HEK293 (cell line): ENCODE results near the gene FHL1.

Source experiments
- CTCF ChIA-PET: fragments of 350-600 bp; formaldehyde crosslinking; extraction: SDS; loops from one replicate; lab custom pipeline; 2021; ENCODE audit warnings: antibody characterized with exemption; lab: Yijun Ruan, JAX
- POLR2A ChIA-PET: fragments of 300-600 bp; formaldehyde crosslinking; extraction: SDS; loops from one replicate; lab custom pipeline; 2020; ENCODE audit warnings: antibody characterized with exemption, inconsistent platforms; lab: Yijun Ruan, JAX
- H3K27ac ChIP-seq: fragments of 200-500 bp; sonication (Bioruptor generic); 2 replicates; pipeline ENCODE4 v1.5.1; 2014; ENCODE audit warnings: low read depth, low read length, control low read depth, inconsistent platforms; ENCODE audit errors: extremely low read depth
- H3K36me3 ChIP-seq, 2 experiments: fragments of 200-500 bp in 1 of 2; sonication (Bioruptor generic) in 1 of 2; 1 replicate in 1 of 2; 2 replicates in 1 of 2; pipeline ENCODE4 v1.5.1; 2014 to 2017; ENCODE audit warnings: inconsistent platforms in 2 of 2, low read length in 2 of 2; ENCODE audit not compliant: control insufficient read depth in 2 of 2, insufficient read depth in 1 of 2
- H3K4me1 ChIP-seq: fragments of 200-500 bp; sonication (Bioruptor generic); 2 replicates; pipeline ENCODE4 v1.5.1; 2014; ENCODE audit warnings: mild to moderate bottlenecking, low read length, inconsistent platforms; ENCODE audit not compliant: control insufficient read depth, insufficient read depth
- H3K4me3 ChIP-seq: 2 replicates; pipeline ENCODE4 v1.5.1; 2011; ENCODE audit warnings: low read depth, mild to moderate bottlenecking, control low read depth, low read length, moderate library complexity
- H3K9me3 ChIP-seq: fragments of 200-500 bp; sonication (Bioruptor generic); 2 replicates; pipeline ENCODE4 v1.5.1; 2014; ENCODE audit warnings: low read depth, low read length, inconsistent platforms; ENCODE audit not compliant: control insufficient read depth, insufficient read depth
- ATF2 ChIP-seq: fragments of 450-650 bp; formaldehyde crosslinking; IDR thresholded peaks from 2 replicates; pipeline ENCODE4 v1.5.1; 2016; ENCODE audit warnings: missing biosample characterization, missing genetic modification characterization, low read depth
- BCL11A ChIP-seq: fragments of 450-650 bp; formaldehyde crosslinking; IDR thresholded peaks from 2 replicates; pipeline ENCODE4 v1.5.1; 2016; ENCODE audit warnings: low read depth, missing biosample characterization, missing genetic modification characterization
- OSR2 ChIP-seq: fragments of 450-650 bp; formaldehyde crosslinking; IDR thresholded peaks from 2 replicates; pipeline ENCODE4 v1.5.1; 2016; ENCODE audit warnings: missing biosample characterization, missing genetic modification characterization
- PRDM1 ChIP-seq: fragments of 450-650 bp; formaldehyde crosslinking; IDR thresholded peaks from 2 replicates; pipeline ENCODE4; 2016; ENCODE audit warnings: missing biosample characterization, missing genetic modification characterization
- SALL2 ChIP-seq: fragments of 450-650 bp; formaldehyde crosslinking; IDR thresholded peaks from 2 replicates; pipeline ENCODE4 v1.5.0; 2017; ENCODE audit warnings: missing biosample characterization, mild to moderate bottlenecking, missing genetic modification characterization, borderline replicate concordance
- YY1 ChIP-seq: fragments of 450-650 bp; formaldehyde crosslinking; IDR thresholded peaks from 2 replicates; pipeline ENCODE4 v1.5.1; 2018; ENCODE audit warnings: missing biosample characterization, missing genetic modification characterization
- ZBTB10 ChIP-seq: fragments of 450-650 bp; formaldehyde crosslinking; IDR thresholded peaks from 2 replicates; pipeline ENCODE4 v1.5.1; 2016; ENCODE audit warnings: missing biosample characterization, missing genetic modification characterization
- ZNF175 ChIP-seq: fragments of 450-650 bp; formaldehyde crosslinking; IDR thresholded peaks from 2 replicates; pipeline ENCODE4 v1.5.1; 2016; ENCODE audit warnings: missing biosample characterization, missing genetic modification characterization
- ZNF24 ChIP-seq: fragments of 450-650 bp; formaldehyde crosslinking; IDR thresholded peaks from 2 replicates; pipeline ENCODE4 v1.5.1; 2016; ENCODE audit warnings: missing biosample characterization, missing genetic modification characterization
- ZNF433 ChIP-seq: fragments of 450-650 bp; formaldehyde crosslinking; IDR thresholded peaks from 2 replicates; pipeline ENCODE4 v1.5.1; 2016; ENCODE audit warnings: missing biosample characterization, missing genetic modification characterization, low read depth
- ZNF514 ChIP-seq: fragments of 450-650 bp; formaldehyde crosslinking; IDR thresholded peaks from 2 replicates; pipeline ENCODE4 v1.5.1; 2016; ENCODE audit warnings: missing biosample characterization, missing genetic modification characterization
- ZNF521 ChIP-seq: fragments of 450-650 bp; formaldehyde crosslinking; IDR thresholded peaks from 2 replicates; pipeline ENCODE4 v1.5.1; 2017; ENCODE audit warnings: missing biosample characterization, mild to moderate bottlenecking, missing genetic modification characterization
- ZNF639 ChIP-seq: fragments of 450-650 bp; formaldehyde crosslinking; IDR thresholded peaks from 2 replicates; pipeline ENCODE4 v1.5.1; 2016; ENCODE audit warnings: missing biosample characterization, missing genetic modification characterization
- ZNF692 ChIP-seq: fragments of 450-650 bp; formaldehyde crosslinking; IDR thresholded peaks from 2 replicates; pipeline ENCODE4 v1.5.1; 2016; ENCODE audit warnings: missing biosample characterization, missing genetic modification characterization
- ZNF785 ChIP-seq: fragments of 450-650 bp; formaldehyde crosslinking; IDR thresholded peaks from 2 replicates; pipeline ENCODE4 v1.5.1; 2016; ENCODE audit warnings: missing biosample characterization, missing genetic modification characterization
- TF ChIP-seq, protein P1 (sequence below): fragments of 450-650 bp; formaldehyde crosslinking; IDR thresholded peaks from 2 replicates; pipeline ENCODE4 v1.5.1; 2016; ENCODE audit warnings: missing biosample characterization, missing genetic modification characterization
- TF ChIP-seq, protein P2 (sequence below): fragments of 450-650 bp; formaldehyde crosslinking; IDR thresholded peaks from 2 replicates; pipeline ENCODE4 v1.5.1; 2016; ENCODE audit warnings: missing biosample characterization, missing genetic modification characterization
- TF ChIP-seq, protein P3 (sequence below): fragments of 450-650 bp; formaldehyde crosslinking; IDR thresholded peaks from 2 replicates; pipeline ENCODE4 v1.5.1; 2016; ENCODE audit warnings: missing biosample characterization, missing genetic modification characterization
- TF ChIP-seq, protein P4 (sequence below): fragments of 450-650 bp; formaldehyde crosslinking; IDR thresholded peaks from 2 replicates; pipeline ENCODE4 v1.5.1; 2017; ENCODE audit warnings: missing biosample characterization, missing genetic modification characterization

The FHL1 gene

DNA sequence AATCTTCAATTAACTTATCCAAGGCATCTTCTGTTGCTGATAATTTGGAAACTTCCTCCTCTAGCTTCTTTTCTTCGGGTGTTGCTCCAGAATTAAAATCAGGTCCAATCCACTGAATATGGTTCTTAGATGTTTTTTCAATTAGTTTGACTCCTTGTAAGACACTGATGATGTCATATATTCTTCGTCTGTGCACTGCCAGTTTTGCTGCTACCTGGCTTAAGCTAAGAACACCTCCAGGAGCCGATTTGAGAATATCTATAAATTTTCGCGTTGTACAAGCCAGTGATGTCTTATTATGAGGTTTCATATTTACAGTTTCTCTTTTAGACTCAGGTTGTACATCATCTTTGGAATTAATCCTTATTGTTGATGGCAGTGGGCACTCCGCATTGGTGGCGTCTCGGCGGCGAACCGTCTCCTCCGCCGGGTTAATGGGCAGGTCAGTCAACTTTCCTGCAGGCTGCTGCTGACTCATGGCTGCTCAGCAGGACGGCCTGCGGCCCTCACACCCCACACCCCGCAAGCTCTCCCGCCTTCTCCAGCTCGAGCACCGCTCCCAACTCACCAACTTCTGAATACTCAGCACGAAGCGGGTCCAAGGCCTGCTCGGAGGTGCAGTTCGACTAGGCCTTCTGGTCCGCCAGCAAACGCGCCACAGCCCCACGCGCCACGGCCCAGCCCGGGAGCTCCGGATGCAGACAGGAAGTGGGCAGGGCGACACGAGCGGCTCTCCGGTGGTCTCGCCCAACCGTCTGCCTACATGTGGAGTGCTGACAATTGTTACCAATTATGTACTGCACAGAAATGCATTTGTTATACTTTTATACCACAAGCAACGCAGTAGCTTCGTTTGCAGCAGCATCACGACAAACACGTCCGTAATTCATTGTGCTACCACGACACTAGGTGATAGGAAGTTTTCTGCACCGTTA is 49.2 kb upstream of the FHL1 start:
- H3K4me1 ChIP-seq: no peaks in the 10 kb centered on the region
- no peaks in the 10 kb centered on the region for H3K36me3 ChIP-seq
- TF ChIP-seq SALL2 (tag by site-specific recombination) (no peak), ZNF514 (tag by site-specific recombination) (no peak), ZBTB10 (tag by site-specific recombination) (no peak), ZNF639 (tag by site-specific recombination) (no peak), ATF2 (tag by site-specific recombination) (peak; percentile 45; the same call in 1 of the 2 replicates)
- TF ChIP-seq, protein P1, sequence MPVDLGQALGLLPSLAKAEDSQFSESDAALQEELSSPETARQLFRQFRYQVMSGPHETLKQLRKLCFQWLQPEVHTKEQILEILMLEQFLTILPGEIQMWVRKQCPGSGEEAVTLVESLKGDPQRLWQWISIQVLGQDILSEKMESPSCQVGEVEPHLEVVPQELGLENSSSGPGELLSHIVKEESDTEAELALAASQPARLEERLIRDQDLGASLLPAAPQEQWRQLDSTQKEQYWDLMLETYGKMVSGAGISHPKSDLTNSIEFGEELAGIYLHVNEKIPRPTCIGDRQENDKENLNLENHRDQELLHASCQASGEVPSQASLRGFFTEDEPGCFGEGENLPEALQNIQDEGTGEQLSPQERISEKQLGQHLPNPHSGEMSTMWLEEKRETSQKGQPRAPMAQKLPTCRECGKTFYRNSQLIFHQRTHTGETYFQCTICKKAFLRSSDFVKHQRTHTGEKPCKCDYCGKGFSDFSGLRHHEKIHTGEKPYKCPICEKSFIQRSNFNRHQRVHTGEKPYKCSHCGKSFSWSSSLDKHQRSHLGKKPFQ: no peak
- TF ChIP-seq, protein P2, sequence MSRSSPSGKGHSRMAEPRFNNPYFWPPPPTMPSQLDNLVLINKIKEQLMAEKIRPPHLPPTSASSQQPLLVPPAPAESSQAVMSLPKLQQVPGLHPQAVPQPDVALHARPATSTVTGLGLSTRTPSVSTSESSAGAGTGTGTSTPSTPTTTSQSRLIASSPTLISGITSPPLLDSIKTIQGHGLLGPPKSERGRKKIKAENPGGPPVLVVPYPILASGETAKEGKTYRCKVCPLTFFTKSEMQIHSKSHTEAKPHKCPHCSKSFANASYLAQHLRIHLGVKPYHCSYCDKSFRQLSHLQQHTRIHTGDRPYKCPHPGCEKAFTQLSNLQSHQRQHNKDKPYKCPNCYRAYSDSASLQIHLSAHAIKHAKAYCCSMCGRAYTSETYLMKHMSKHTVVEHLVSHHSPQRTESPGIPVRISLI (tag by site-specific recombination): no peak
- no peak overlapping the region for H3K4me3 ChIP-seq
- CTCF ChIA-PET: no interaction called here
- POLR2A ChIA-PET: no interaction called here
- no peaks in the 10 kb centered on the region for H3K9me3 ChIP-seq
- H3K27ac ChIP-seq: no peak overlapping the region

- no peaks in the 10 kb centered on the region for H3K9me3 ChIP-seq
- ChIA-PET CTCF (interaction anchor here (0.5 kb wide), 1 partner anchor 77 kb away, joined by 3 read pairs; no protein-coding TSS in a partner anchor), POLR2A (no interaction called here)
- H3K4me1 ChIP-seq: no peaks in the 10 kb centered on the region
- H3K27ac ChIP-seq: no peak overlapping the region
- no peaks in the 10 kb centered on the region for H3K36me3 ChIP-seq
- no peak overlapping the region for H3K4me3 ChIP-seq
- no peak for TF ChIP-seq YY1
- TF ChIP-seq ZNF24: no peak
- TF ChIP-seq BCL11A (tag by site-specific recombination): no peak
- TF ChIP-seq ZNF692: no peak
- TF ChIP-seq, protein P3, sequence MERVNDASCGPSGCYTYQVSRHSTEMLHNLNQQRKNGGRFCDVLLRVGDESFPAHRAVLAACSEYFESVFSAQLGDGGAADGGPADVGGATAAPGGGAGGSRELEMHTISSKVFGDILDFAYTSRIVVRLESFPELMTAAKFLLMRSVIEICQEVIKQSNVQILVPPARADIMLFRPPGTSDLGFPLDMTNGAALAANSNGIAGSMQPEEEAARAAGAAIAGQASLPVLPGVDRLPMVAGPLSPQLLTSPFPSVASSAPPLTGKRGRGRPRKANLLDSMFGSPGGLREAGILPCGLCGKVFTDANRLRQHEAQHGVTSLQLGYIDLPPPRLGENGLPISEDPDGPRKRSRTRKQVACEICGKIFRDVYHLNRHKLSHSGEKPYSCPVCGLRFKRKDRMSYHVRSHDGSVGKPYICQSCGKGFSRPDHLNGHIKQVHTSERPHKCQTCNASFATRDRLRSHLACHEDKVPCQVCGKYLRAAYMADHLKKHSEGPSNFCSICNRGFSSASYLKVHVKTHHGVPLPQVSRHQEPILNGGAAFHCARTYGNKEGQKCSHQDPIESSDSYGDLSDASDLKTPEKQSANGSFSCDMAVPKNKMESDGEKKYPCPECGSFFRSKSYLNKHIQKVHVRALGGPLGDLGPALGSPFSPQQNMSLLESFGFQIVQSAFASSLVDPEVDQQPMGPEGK (tag by site-specific recombination): no peak
- no peak for TF ChIP-seq ZNF433 (tag by site-specific recombination)
- 0 out of 2 replicates have a peak, but pooled peaks have one; percentile 60 for TF ChIP-seq ZNF175
- TF ChIP-seq, protein P4, sequence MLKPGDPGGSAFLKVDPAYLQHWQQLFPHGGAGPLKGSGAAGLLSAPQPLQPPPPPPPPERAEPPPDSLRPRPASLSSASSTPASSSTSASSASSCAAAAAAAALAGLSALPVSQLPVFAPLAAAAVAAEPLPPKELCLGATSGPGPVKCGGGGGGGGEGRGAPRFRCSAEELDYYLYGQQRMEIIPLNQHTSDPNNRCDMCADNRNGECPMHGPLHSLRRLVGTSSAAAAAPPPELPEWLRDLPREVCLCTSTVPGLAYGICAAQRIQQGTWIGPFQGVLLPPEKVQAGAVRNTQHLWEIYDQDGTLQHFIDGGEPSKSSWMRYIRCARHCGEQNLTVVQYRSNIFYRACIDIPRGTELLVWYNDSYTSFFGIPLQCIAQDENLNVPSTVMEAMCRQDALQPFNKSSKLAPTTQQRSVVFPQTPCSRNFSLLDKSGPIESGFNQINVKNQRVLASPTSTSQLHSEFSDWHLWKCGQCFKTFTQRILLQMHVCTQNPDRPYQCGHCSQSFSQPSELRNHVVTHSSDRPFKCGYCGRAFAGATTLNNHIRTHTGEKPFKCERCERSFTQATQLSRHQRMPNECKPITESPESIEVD (tag by site-specific recombination): no peak
- TF ChIP-seq ZNF785 (tag by site-specific recombination): no peak
- TF ChIP-seq ZNF521 (tag by site-specific recombination): no peak
- no peak for TF ChIP-seq OSR2 (tag by site-specific recombination)
- TF ChIP-seq PRDM1: peak; percentile 59
These were observed 42.4 kb upstream of the FHL1 start for GRCh38 chrX:136104936-136105335.
